ENCODE data around the gene PRRT1.
A peak's percentile ranks its signal among the peaks of the same experiment; 100 is the strongest.
"Not testable (repeated sequence)": the region's sequence is repeated elsewhere in the genome, so short reads cannot be mapped to it uniquely, and the experiment has no call there.

PRRT1 gene

DNA sequence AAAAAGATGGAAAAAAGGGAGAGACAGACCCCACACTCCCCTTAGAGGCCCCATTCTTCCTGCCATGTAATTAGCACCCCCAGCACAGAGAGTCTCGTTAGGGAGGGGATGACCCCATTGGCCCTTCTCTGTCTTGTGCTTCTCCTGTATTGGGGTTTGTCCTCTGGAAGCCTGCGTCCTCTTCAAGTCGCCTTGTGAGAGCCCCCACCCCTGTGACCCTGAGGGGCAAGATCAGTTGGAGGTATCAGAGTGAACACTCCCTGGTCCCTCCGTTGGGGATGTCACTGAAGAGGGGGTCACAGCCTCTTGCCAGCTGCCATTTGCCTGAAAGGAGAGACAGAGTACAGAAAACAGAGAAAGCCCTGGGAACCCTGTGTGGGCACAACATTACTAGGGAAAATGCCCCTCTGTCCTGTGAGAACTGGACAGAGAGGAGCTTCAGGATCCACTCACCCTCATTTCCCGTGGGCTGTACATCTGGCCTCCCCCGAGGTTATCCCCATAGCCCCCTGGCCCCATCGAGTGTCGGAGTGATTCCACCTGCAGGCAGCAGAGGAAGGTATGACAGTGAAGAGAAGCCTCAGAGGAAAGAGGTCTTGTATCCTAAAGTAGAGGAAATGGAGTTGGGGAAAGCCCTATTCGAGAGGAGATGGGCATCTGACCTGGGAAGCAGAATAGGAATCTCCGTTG, 34.6 kb upstream of the PRRT1 start:
- H3K9ac ChIP-seq (ENCODE audit: low read length), result peak overlapping the region; percentile 49
- not testable (repeated sequence) for H3K27me3 ChIP-seq (replicated peaks; ENCODE audit: control insufficient read depth, insufficient read depth, low read length); H3K9me3 ChIP-seq (ENCODE audit: control insufficient read depth, low read length); DNase-seq (ENCODE audit: low read depth); H3K4me3 ChIP-seq (ENCODE audit: low read length)
- peaks cover 30% of the 10 kb centered on the region for H3K36me3 ChIP-seq (ENCODE audit: control insufficient read depth, insufficient read depth, low read length, severe bottlenecking)
- peaks cover 20% of the 10 kb centered on the region for H3K4me1 ChIP-seq (ENCODE audit: control insufficient read depth, insufficient read depth, low read length)

DNA sequence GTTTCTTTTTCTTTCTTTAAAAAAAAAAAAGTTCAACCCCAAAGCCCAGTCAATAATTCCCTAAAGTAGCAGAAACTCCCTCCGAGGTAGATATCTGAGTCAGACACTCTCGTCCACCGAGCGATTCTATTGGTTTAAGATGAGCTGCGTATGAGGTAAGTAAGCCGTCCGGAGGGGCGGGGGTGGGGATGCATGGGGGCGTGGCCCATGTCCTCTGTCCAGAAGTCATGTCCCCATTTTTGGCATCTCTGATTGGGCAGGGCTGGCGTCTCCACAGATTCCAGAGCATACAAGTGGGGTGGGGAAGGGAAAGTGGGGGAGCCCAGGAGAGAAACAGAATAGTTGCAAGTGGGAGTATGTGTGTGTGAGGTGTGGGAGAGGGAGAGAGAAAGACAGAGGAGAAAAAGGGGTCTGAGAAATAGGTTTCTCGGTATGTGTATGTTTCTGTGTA, 34.0 kb upstream of the PRRT1 start:
- DNase-seq (ENCODE audit: low read depth), result peak; percentile 94
- H3K4me3 ChIP-seq (ENCODE audit: low read length); H3K27me3 ChIP-seq (replicated peaks; ENCODE audit: control insufficient read depth, insufficient read depth, low read length); H3K9me3 ChIP-seq (ENCODE audit: control insufficient read depth, low read length): not testable (repeated sequence)
- Histone ChIP-seq H3K9ac (ENCODE audit: low read length) (peak overlapping the region; percentile 49), H3K4me1 (ENCODE audit: control insufficient read depth, insufficient read depth, low read length) (peaks cover 20% of the 10 kb centered on the region), H3K36me3 (ENCODE audit: control insufficient read depth, insufficient read depth, low read length, severe bottlenecking) (peaks cover 36% of the 10 kb centered on the region)

DNA sequence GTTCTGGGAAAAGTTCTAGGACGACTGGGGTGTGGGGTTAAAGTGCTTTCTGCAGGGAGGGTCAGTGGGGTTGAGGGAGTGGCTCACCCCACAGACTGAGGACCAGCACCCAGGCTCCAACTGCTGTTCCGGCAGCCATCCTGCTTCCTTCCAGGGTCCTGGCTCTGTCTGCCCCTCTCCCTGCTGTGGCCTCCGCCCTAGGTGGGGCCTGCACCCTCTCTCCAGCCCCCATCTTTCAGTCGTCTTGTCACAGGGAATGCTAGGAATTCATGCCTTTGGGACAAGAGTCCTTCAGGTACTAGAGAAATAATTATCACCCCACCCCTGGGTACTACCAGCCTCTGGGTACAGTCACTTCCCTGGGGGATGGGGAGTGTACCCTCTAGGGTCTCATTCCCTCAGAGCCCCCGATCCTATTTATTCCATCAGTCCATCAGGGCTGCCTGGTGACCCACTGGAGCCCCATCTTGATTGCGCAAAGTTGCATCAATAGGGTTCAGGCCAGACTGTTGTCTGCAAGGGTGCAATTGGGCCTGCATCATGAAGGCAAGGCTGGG, 32.4 kb upstream of the PRRT1 start, which contains the start of gene AGER:
Gene AGER (minus strand): TSS at position 170 of the 557 bp plus-strand sequence. CDS start 31 bp downstream, at position 139.
- Histone ChIP-seq H3K9ac (ENCODE audit: low read length) (no peak within 1 kb of the TSS), H3K4me3 (ENCODE audit: low read length) (no peak within 1 kb of the TSS), H3K27me3 (replicated peaks; ENCODE audit: control insufficient read depth, insufficient read depth, low read length) (no peaks in the 10 kb centered on the region), H3K9me3 (ENCODE audit: control insufficient read depth, low read length) (no peaks in the 10 kb centered on the region), H3K4me1 (ENCODE audit: control insufficient read depth, insufficient read depth, low read length) (peaks cover 23% of the 10 kb centered on the region), H3K36me3 (ENCODE audit: control insufficient read depth, insufficient read depth, low read length, severe bottlenecking) (peaks cover 46% of the 10 kb centered on the region)
- no peak for DNase-seq (ENCODE audit: low read depth)

DNA sequence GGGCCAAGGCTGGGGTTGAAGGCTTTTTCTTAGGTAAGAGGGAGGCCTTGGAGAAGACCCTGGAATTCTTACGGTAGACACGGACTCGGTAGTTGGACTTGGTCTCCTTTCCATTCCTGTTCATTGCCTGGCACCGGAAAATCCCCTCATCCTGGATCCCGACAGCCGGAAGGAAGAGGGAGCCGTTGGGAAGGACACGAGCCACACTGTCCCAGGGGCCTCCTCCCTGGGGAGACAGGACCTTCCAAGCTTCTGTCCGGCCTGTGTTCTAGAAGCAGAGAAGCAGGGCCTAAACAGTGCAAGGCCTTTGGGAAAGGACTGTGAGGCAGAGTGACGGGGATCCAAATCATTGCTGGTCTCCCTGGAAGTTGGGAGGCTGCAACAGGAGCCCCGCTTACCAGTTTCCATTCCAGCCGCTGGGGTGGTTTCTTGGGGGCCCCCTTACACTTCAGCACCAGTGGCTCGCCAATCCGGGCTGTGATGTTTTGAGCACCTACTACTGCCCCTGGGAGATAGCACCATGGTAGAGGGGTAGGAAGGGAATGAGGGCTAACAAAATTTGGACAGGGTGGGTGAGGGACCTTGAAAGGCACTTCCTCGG, 31.8 kb upstream of the PRRT1 start:
- Histone ChIP-seq H3K36me3 (ENCODE audit: control insufficient read depth, insufficient read depth, low read length, severe bottlenecking) (peaks cover 46% of the 10 kb centered on the region), H3K9me3 (ENCODE audit: control insufficient read depth, low read length) (no peaks in the 10 kb centered on the region), H3K4me3 (ENCODE audit: low read length) (no peak overlapping the region), H3K27me3 (replicated peaks; ENCODE audit: control insufficient read depth, insufficient read depth, low read length) (no peaks in the 10 kb centered on the region), H3K9ac (ENCODE audit: low read length) (no peak overlapping the region), H3K4me1 (ENCODE audit: control insufficient read depth, insufficient read depth, low read length) (peaks cover 23% of the 10 kb centered on the region)
- no peak for DNase-seq (ENCODE audit: low read depth)

DNA sequence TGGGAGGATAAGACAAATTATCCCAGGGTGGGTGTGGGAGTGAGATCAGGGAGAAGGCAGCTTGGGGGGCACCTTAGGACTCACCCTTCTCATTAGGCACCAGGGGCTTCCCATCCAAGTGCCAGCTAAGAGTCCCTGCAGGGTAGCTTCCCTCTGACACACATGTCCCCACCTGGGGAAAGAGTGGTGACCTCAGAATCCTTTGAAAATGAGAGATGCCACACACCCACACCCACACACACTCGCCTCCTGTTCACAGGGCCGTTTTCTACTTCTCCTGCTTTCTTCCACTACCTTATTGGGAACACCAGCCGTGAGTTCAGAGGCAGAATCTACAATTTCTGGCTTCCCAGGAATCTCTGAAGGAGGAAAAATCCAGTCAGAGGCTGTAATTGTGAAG, 31.3 kb upstream of the PRRT1 start:
- no peaks in the 10 kb centered on the region for H3K27me3 ChIP-seq (replicated peaks; ENCODE audit: control insufficient read depth, insufficient read depth, low read length)
- no peak overlapping the region for H3K4me3 ChIP-seq (ENCODE audit: low read length)
- no peaks in the 10 kb centered on the region for H3K9me3 ChIP-seq (ENCODE audit: control insufficient read depth, low read length)
- H3K4me1 ChIP-seq (ENCODE audit: control insufficient read depth, insufficient read depth, low read length), result peaks cover 18% of the 10 kb centered on the region
- no peak for DNase-seq (ENCODE audit: low read depth)
- peaks cover 44% of the 10 kb centered on the region for H3K36me3 ChIP-seq (ENCODE audit: control insufficient read depth, insufficient read depth, low read length, severe bottlenecking)
- H3K9ac ChIP-seq (ENCODE audit: low read length), result no peak overlapping the region

DNA sequence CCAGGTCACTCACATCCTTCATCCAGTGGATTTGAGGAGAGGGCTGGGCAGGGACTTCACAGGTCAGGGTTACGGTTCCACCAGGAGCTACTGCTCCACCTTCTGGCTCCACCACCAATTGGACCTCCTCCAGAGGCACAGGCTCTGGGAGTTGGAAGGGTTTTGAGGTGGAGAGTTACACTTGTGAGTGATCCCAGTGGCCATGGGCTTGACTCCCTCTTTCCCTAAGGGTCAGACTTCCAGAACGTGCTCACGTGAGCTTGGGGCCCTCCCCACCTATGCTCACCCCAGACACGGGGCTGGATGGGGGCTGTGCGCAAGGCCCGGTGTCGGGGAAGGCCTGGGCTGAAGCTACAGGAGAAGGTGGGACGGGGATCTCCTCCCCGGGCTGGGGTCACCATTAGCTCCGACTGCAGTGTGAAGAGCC, 30.8 kb upstream of the PRRT1 start:
- Histone ChIP-seq H3K9ac (ENCODE audit: low read length) (peak overlapping the region; percentile 22), H3K4me1 (ENCODE audit: control insufficient read depth, insufficient read depth, low read length) (peaks cover 17% of the 10 kb centered on the region), H3K27me3 (replicated peaks; ENCODE audit: control insufficient read depth, insufficient read depth, low read length) (no peaks in the 10 kb centered on the region), H3K9me3 (ENCODE audit: control insufficient read depth, low read length) (no peaks in the 10 kb centered on the region), H3K4me3 (ENCODE audit: low read length) (no peak overlapping the region), H3K36me3 (ENCODE audit: control insufficient read depth, insufficient read depth, low read length, severe bottlenecking) (peaks cover 40% of the 10 kb centered on the region)
- DNase-seq (ENCODE audit: low read depth), result no peak

DNA sequence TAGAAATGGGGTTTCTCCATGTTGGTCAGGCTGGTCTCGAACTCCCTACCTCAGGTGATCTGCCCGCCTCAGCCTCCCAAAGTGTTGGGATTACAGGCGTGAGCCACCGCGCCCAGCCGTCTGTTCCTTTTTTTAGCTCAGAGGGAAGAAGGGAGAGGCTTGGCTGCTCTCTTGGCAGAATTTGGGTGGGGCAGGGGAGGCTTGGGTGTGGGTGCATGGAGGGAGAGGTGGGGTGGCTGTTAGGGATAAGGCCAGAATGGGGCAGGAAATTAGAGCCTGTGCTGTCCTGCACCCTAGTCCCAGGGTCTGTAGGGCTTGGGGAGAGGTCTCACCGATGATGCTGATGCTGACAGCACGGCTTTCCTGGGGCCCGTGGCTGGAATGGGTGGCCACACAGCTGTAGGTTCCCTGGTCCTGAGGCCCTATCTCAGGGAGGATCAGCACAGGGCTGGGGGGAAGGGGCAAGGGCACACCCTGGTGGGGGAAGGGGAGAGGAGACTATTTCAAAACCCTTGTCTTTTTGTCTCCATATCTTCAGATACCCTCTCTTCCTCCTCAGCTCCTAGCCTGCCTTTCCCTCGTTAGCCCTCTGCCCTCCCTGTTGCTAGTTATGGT, 30.3 kb upstream of the PRRT1 start:
- peak overlapping the region; percentile 22 for H3K9ac ChIP-seq (ENCODE audit: low read length)
- no peak for DNase-seq (ENCODE audit: low read depth)
- H3K36me3 ChIP-seq (ENCODE audit: control insufficient read depth, insufficient read depth, low read length, severe bottlenecking), result peaks cover 34% of the 10 kb centered on the region

DNA sequence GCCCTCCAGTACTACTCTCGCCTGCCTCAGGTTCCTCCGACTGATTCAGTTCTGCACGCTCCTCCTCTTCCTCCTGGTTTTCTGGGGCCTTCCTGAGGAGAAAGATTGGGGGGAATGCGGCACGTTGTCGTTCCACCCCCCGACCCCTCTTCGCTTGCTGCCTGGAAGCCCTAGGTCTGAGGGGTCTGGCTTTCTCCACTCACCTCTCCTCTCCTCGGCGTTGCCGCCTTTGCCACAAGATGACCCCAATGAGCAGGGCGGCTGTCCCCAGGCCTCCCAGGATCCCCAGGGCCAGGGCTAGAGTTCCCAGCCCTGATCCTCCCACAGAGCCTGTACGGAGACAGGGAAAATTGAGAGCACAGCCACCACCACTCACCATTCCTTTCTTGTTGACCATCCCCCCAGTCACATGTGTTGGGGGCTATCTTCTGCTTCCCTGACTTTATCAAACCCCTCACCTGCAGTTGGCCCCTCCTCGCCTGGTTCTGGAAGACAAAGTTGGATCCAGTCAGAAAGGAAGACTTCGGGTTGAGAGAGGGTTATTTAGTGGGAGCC, 29.5 kb upstream of the PRRT1 start:
- H3K9me3 ChIP-seq (ENCODE audit: control insufficient read depth, low read length), result no peaks in the 10 kb centered on the region
- no peak overlapping the region for H3K9ac ChIP-seq (ENCODE audit: low read length)
- H3K4me3 ChIP-seq (ENCODE audit: low read length), result no peak overlapping the region
- H3K4me1 ChIP-seq (ENCODE audit: control insufficient read depth, insufficient read depth, low read length), result peaks cover 30% of the 10 kb centered on the region
- peaks cover 26% of the 10 kb centered on the region for H3K36me3 ChIP-seq (ENCODE audit: control insufficient read depth, insufficient read depth, low read length, severe bottlenecking)
- DNase-seq (ENCODE audit: low read depth), result no peak
- no peaks in the 10 kb centered on the region for H3K27me3 ChIP-seq (replicated peaks; ENCODE audit: control insufficient read depth, insufficient read depth, low read length)

More for the DNA sequence above, 30.3 kb upstream of the PRRT1 start:
- peaks cover 22% of the 10 kb centered on the region for H3K4me1 ChIP-seq (ENCODE audit: control insufficient read depth, insufficient read depth, low read length)
- H3K27me3 ChIP-seq (replicated peaks; ENCODE audit: control insufficient read depth, insufficient read depth, low read length), result no peaks in the 10 kb centered on the region
- no peaks in the 10 kb centered on the region for H3K9me3 ChIP-seq (ENCODE audit: control insufficient read depth, low read length)
- no peak overlapping the region for H3K4me3 ChIP-seq (ENCODE audit: low read length)

DNA sequence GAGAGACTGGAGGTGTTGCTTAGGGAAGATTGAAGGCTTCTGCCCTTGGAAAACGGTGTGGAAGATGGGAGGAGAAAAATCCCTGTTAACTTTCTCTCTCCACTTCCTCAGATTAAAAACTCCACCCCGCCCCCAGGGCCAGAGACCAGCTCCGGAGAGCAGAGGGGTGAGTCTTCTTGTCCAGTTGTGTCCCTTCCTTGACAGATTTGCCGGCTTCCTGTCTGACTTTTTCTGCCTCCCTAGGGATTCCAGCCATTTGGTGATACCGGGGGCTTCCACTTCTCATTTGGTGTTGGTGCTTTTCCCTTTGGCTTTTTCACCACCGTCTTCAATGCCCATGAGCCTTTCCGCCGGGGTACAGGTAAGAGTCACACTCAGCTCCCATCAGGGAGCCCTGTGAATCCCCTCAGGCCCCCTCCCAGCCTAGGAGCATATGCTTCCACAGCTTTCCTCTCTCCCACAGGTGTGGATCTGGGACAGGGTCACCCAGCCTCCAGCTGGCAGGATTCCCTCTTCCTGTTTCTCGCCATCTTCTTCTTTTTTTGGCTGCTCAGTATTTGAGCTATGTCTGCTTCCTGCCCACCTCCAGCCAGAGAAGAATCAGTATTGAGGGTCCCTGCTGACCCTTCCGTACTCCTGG, 28.1 kb upstream of the PRRT1 start:
- DNase-seq (ENCODE audit: low read depth), result no peak
- Histone ChIP-seq H3K4me3 (ENCODE audit: low read length) (no peak overlapping the region), H3K27me3 (replicated peaks; ENCODE audit: control insufficient read depth, insufficient read depth, low read length) (no peaks in the 10 kb centered on the region), H3K36me3 (ENCODE audit: control insufficient read depth, insufficient read depth, low read length, severe bottlenecking) (peaks cover 23% of the 10 kb centered on the region), H3K4me1 (ENCODE audit: control insufficient read depth, insufficient read depth, low read length) (peaks cover 34% of the 10 kb centered on the region), H3K9ac (ENCODE audit: low read length) (no peak overlapping the region), H3K9me3 (ENCODE audit: control insufficient read depth, low read length) (no peaks in the 10 kb centered on the region)

DNA sequence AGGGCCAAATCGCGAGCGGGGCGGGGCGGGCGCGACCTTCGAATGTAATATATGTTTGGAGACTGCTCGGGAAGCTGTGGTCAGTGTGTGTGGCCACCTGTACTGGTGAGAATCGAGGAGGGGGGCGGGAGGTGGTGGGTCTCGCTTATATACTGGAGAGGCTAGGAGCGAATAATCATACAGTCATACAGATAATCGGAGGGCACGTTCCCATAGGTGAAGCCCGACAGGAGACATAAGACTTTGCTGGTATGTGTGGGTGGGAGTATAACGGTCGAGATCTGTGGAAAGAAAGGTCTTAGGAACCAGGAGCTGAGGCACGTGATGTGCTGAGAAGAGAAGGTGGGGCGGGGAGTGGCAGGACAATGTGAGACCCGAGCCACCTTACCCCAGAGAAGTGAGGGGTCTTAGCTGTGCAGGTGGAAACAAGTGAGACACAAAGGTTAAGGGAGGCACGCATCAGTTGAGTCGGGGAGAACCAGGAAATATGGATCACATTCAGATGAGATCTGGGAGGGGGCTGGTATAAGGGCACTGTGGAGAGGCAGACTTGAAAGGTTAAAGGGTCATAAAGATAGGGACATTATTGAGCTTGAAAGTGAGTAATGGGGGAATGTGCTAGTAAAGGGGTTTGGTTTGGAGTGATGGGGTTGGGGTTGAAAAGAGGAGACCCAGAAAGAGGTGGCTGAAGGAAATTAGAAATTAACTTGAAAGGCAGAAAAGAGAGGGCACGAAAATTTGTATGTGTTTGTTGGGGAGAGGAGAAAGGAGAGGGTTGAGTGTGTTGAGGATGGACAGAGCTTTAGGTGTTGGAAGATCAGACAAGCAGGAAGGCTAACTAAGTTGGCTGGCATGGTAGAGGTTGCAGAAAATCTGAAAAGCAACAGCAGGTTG, 27.1 kb upstream of the PRRT1 start:
- Histone ChIP-seq H3K36me3 (ENCODE audit: control insufficient read depth, insufficient read depth, low read length, severe bottlenecking) (peaks cover 23% of the 10 kb centered on the region), H3K4me3 (ENCODE audit: low read length) (peak overlapping the region; percentile 97), H3K9ac (ENCODE audit: low read length) (peak overlapping the region; percentile 92), H3K27me3 (replicated peaks; ENCODE audit: control insufficient read depth, insufficient read depth, low read length) (no peaks in the 10 kb centered on the region), H3K4me1 (ENCODE audit: control insufficient read depth, insufficient read depth, low read length) (peaks cover 35% of the 10 kb centered on the region), H3K9me3 (ENCODE audit: control insufficient read depth, low read length) (no peaks in the 10 kb centered on the region)
- DNase-seq (ENCODE audit: low read depth), result peak; percentile 40

Measured in adipocyte (in vitro differentiated cells).